Measurements from ENCODE around the gene SUN2.

GRCh38 chr22:38793721-38794466, 38.1 kb upstream of the SUN2 start, which contains the start of gene DNAL4:
- TF ChIP-seq POLR2AphosphoS5 (IDR thresholded peaks at IDR 0.05; ENCODE audit: insufficient read depth in 1 of 2, low read depth in 1 of 2) = peak; percentile 51 to 88
- TF ChIP-seq CTCF (IDR thresholded peaks at IDR 0.05) = no peak
